GM21576 (cell line): ENCODE measurements around the gene R3HDML.

Experiments
- ATAC-seq: cut with Tn5 transposase; IDR thresholded peaks from one replicate; pipeline ENCODE4 v1.9.1; 2021; ENCODE audit warnings: mild to moderate bottlenecking, moderate library complexity; ENCODE audit not compliant: unreplicated experiment

The R3HDML gene

DNA sequence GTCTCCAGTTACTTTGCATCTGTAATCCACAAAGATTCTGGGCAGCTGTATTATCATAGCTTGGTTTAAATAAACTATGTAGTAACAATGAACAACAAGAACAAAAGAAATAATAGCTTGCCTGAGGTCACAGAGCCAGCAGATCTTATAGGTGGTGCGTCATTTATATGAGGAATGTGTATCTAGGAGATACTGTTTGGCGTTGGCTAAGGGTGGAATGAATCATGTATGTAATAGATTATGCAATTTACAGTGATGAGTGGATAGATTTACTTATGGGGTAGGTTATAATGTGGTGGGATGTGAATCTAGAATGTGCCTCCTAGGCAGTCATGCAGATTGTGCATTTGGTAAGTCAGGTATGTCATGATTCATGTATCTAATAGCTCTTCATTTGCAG, 61.5 kb downstream of the R3HDML start:
- ATAC-seq: no peak

DNA sequence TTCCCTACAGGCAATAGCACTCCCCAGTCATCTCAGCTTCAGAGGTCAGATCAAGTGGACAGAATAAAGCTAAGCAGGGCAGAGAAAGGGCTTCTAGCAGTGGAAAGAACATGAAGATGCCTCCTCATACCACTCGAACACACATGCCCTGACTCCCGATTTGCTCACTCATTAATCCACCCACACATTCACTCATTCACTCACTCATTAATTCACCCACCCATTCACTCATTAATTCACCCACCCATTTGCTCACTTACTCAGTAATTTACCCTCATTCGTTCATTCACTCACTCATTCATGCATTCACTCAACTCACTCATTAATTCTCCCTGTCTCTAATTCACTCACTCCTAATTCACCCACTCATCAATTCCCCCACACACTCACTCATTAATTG, 62.6 kb downstream of the R3HDML start:
- ATAC-seq: no peak

DNA sequence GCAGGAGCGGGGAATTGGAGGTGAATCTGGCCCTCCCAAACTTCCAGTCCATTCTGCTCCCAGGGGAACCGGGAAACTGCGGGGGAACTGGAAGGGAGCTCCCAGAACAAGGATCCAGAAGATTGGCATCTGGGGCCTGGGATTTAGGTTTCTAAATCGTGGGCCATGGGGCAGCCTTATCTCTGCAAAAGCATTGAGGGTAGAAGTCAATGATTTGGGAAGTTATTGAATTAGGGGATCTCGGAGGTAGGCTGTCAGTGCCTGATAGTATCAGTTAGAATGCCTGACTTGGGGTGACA, 63.8 kb downstream of the R3HDML start:
- no peak for ATAC-seq
